HEK293 (cell line): ENCODE data around the gene APOL1.

Experiments used
- CTCF ChIA-PET: fragments of 350-600 bp; formaldehyde crosslinking; extraction: SDS; loops from one replicate; lab custom pipeline; 2021; ENCODE audit warnings: antibody characterized with exemption; lab: Yijun Ruan, JAX
- POLR2A ChIA-PET: fragments of 300-600 bp; formaldehyde crosslinking; extraction: SDS; loops from one replicate; lab custom pipeline; 2020; ENCODE audit warnings: antibody characterized with exemption, inconsistent platforms; lab: Yijun Ruan, JAX
- H3K27ac ChIP-seq: fragments of 200-500 bp; sonication (Bioruptor generic); 2 replicates; pipeline ENCODE4 v1.5.1; 2014; ENCODE audit warnings: low read depth, low read length, control low read depth, inconsistent platforms; ENCODE audit errors: extremely low read depth
- H3K36me3 ChIP-seq, 2 experiments: fragments of 200-500 bp in 1 of 2; sonication (Bioruptor generic) in 1 of 2; 1 replicate in 1 of 2; 2 replicates in 1 of 2; pipeline ENCODE4 v1.5.1; 2014 to 2017; ENCODE audit warnings: inconsistent platforms in 2 of 2, low read length in 2 of 2; ENCODE audit not compliant: control insufficient read depth in 2 of 2, insufficient read depth in 1 of 2
- H3K4me1 ChIP-seq: fragments of 200-500 bp; sonication (Bioruptor generic); 2 replicates; pipeline ENCODE4 v1.5.1; 2014; ENCODE audit warnings: mild to moderate bottlenecking, low read length, inconsistent platforms; ENCODE audit not compliant: control insufficient read depth, insufficient read depth
- H3K4me3 ChIP-seq: 2 replicates; pipeline ENCODE4 v1.5.1; 2011; ENCODE audit warnings: low read depth, mild to moderate bottlenecking, control low read depth, low read length, moderate library complexity
- H3K9me3 ChIP-seq: fragments of 200-500 bp; sonication (Bioruptor generic); 2 replicates; pipeline ENCODE4 v1.5.1; 2014; ENCODE audit warnings: low read depth, low read length, inconsistent platforms; ENCODE audit not compliant: control insufficient read depth, insufficient read depth
- EGR2 ChIP-seq: fragments of 450-650 bp; formaldehyde crosslinking; IDR thresholded peaks from 2 replicates; pipeline ENCODE4 v1.5.1; 2016; ENCODE audit warnings: low read depth, missing biosample characterization, missing genetic modification characterization
- IKZF3 ChIP-seq: fragments of 450-650 bp; IDR thresholded peaks from 2 replicates; pipeline ENCODE4 v1.5.0; 2018; ENCODE audit warnings: missing biosample characterization, mild to moderate bottlenecking, missing genetic modification characterization, moderate library complexity
- OVOL3 ChIP-seq: fragments of 450-650 bp; formaldehyde crosslinking; IDR thresholded peaks from 2 replicates; pipeline ENCODE4 v1.5.1; 2016; ENCODE audit warnings: missing biosample characterization, missing genetic modification characterization
- PATZ1 ChIP-seq: fragments of 450-650 bp; formaldehyde crosslinking; IDR thresholded peaks from 2 replicates; pipeline ENCODE4 v1.5.1; 2016; ENCODE audit warnings: missing biosample characterization, missing genetic modification characterization
- YY2 ChIP-seq: fragments of 450-650 bp; formaldehyde crosslinking; IDR thresholded peaks from 2 replicates; pipeline ENCODE4 v1.5.1; 2016; ENCODE audit warnings: missing biosample characterization, missing genetic modification characterization
- ZBTB1 ChIP-seq: fragments of 450-650 bp; formaldehyde crosslinking; IDR thresholded peaks from 2 replicates; pipeline ENCODE4 v1.5.1; 2016; ENCODE audit warnings: missing biosample characterization, missing genetic modification characterization
- ZBTB17 ChIP-seq: fragments of 450-650 bp; formaldehyde crosslinking; IDR thresholded peaks from 2 replicates; pipeline ENCODE4 v1.5.1; 2016; ENCODE audit warnings: missing biosample characterization, missing genetic modification characterization
- ZBTB26 ChIP-seq: fragments of 450-650 bp; formaldehyde crosslinking; optimal IDR thresholded peaks from 2 replicates; pipeline ENCODE3; 2016; ENCODE audit warnings: missing biosample characterization, mild to moderate bottlenecking, missing genetic modification characterization
- ZFHX2 ChIP-seq: fragments of 450-650 bp; formaldehyde crosslinking; conservative IDR thresholded peaks from 2 replicates; pipeline ENCODE4 v1.5.1; 2016; ENCODE audit warnings: missing biosample characterization, missing genetic modification characterization
- ZFP41 ChIP-seq: fragments of 450-650 bp; formaldehyde crosslinking; IDR thresholded peaks from 2 replicates; pipeline ENCODE4 v1.5.1; 2016; ENCODE audit warnings: missing biosample characterization, missing genetic modification characterization, borderline replicate concordance
- ZNF114 ChIP-seq: fragments of 450-650 bp; formaldehyde crosslinking; IDR thresholded peaks from 2 replicates; pipeline ENCODE4 v1.5.0; 2017; ENCODE audit warnings: missing biosample characterization, missing genetic modification characterization
- ZNF19 ChIP-seq: fragments of 450-650 bp; formaldehyde crosslinking; IDR thresholded peaks from 2 replicates; pipeline ENCODE4; 2016; ENCODE audit warnings: missing biosample characterization, missing genetic modification characterization, low read depth
- ZNF211 ChIP-seq: fragments of 450-650 bp; formaldehyde crosslinking; IDR thresholded peaks from 2 replicates; pipeline ENCODE4 v1.5.1; 2016; ENCODE audit warnings: low read depth, missing biosample characterization, missing genetic modification characterization
- ZNF266 ChIP-seq: fragments of 450-650 bp; formaldehyde crosslinking; IDR thresholded peaks from 2 replicates; pipeline ENCODE4 v1.5.1; 2016; ENCODE audit warnings: missing biosample characterization, missing genetic modification characterization, low read depth
- ZNF354C ChIP-seq: fragments of 450-650 bp; formaldehyde crosslinking; IDR thresholded peaks from 2 replicates; pipeline ENCODE4 v1.5.1; 2016; ENCODE audit warnings: missing biosample characterization, missing genetic modification characterization, low read depth, borderline replicate concordance
- ZNF433 ChIP-seq: fragments of 450-650 bp; formaldehyde crosslinking; IDR thresholded peaks from 2 replicates; pipeline ENCODE4 v1.5.1; 2016; ENCODE audit warnings: missing biosample characterization, missing genetic modification characterization, low read depth
- ZNF449 ChIP-seq: fragments of 450-650 bp; formaldehyde crosslinking; IDR thresholded peaks from 2 replicates; pipeline ENCODE4 v1.5.1; 2017; ENCODE audit warnings: missing biosample characterization, mild to moderate bottlenecking, missing genetic modification characterization, moderate library complexity
- ZNF692 ChIP-seq: fragments of 450-650 bp; formaldehyde crosslinking; IDR thresholded peaks from 2 replicates; pipeline ENCODE4 v1.5.1; 2016; ENCODE audit warnings: missing biosample characterization, missing genetic modification characterization
- ZNF768 ChIP-seq: fragments of 450-650 bp; formaldehyde crosslinking; IDR thresholded peaks from 2 replicates; pipeline ENCODE4 v1.5.1; 2018; ENCODE audit warnings: missing biosample characterization, mild to moderate bottlenecking, missing genetic modification characterization
- ZSCAN30 ChIP-seq: fragments of 450-650 bp; IDR thresholded peaks from 2 replicates; pipeline ENCODE4 v1.5.1; 2018; ENCODE audit warnings: missing biosample characterization, mild to moderate bottlenecking, missing genetic modification characterization, moderate library complexity
- TF ChIP-seq, protein P1 (sequence below): fragments of 450-650 bp; IDR thresholded peaks from 2 replicates; pipeline ENCODE4 v1.5.1; 2018; ENCODE audit warnings: missing biosample characterization, missing genetic modification characterization

Gene APOL1

GRCh38 chr22:36281781-36282327 lies 28.9 kb downstream of the APOL1 start:
- ChIA-PET CTCF (interaction anchor here (0.7 to 1.3 kb wide), 3 partner anchors 30 to 205 kb away, joined by 3 to 5 read pairs (median 4); no protein-coding TSS in a partner anchor), POLR2A (no interaction called here)
- H3K36me3 ChIP-seq = peaks cover 30 to 67% of the 10 kb centered on the region in 2 experiments
- H3K27ac ChIP-seq = no peak overlapping the region
- H3K4me3 ChIP-seq = no peak overlapping the region
- H3K4me1 ChIP-seq = no peaks in the 10 kb centered on the region
- TF ChIP-seq ZBTB1 (no peak), ZFHX2 (tag by site-specific recombination) (0 out of 2 replicates have a peak, but pooled peaks have one; percentile 13), ZBTB17 (tag by site-specific recombination) (no peak), EGR2 (peak; percentile 49; the same call in 1 of the 2 replicates), ZFP41 (tag by site-specific recombination) (no peak), ZNF266 (tag by site-specific recombination) (no peak)
- no peaks in the 10 kb centered on the region for H3K9me3 ChIP-seq

- no peak overlapping the region for H3K27ac ChIP-seq
- H3K36me3 ChIP-seq = peaks cover 31 to 71% of the 10 kb centered on the region in 2 experiments
- TF ChIP-seq, protein P1, sequence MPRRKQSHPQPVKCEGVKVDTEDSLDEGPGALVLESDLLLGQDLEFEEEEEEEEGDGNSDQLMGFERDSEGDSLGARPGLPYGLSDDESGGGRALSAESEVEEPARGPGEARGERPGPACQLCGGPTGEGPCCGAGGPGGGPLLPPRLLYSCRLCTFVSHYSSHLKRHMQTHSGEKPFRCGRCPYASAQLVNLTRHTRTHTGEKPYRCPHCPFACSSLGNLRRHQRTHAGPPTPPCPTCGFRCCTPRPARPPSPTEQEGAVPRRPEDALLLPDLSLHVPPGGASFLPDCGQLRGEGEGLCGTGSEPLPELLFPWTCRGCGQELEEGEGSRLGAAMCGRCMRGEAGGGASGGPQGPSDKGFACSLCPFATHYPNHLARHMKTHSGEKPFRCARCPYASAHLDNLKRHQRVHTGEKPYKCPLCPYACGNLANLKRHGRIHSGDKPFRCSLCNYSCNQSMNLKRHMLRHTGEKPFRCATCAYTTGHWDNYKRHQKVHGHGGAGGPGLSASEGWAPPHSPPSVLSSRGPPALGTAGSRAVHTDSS (tag by site-specific recombination) = no peak
- TF ChIP-seq ZNF211 (tag by site-specific recombination) = no peak
- no peak for TF ChIP-seq ZNF449
- no peak for TF ChIP-seq YY2 (tag by site-specific recombination)
- TF ChIP-seq EGR2 = no peak
- no peak for TF ChIP-seq ZNF19 (tag by site-specific recombination)
- no peak for TF ChIP-seq ZSCAN30 (tag by site-specific recombination)
- no peaks in the 10 kb centered on the region for H3K9me3 ChIP-seq
- CTCF ChIA-PET = interaction anchor here (0.7 kb wide), 1 partner anchor 216 kb away, joined by 3 read pairs; no protein-coding TSS in a partner anchor
- H3K4me3 ChIP-seq = no peak overlapping the region
- POLR2A ChIA-PET = no interaction called here
- no peaks in the 10 kb centered on the region for H3K4me1 ChIP-seq
Observed at GRCh38 chr22:36282328-36282831, 29.4 kb downstream of the APOL1 start.

GRCh38 chr22:36284171-36284571 lies 31.2 kb downstream of the APOL1 start:
- CTCF ChIA-PET = interaction anchor here (0.7 to 3.8 kb wide), 2 partner anchors 15 to 202 kb away, joined by 3 to 47 read pairs; no protein-coding TSS in a partner anchor
- Histone ChIP-seq H3K27ac (no peak overlapping the region), H3K9me3 (no peaks in the 10 kb centered on the region), H3K4me1 (no peaks in the 10 kb centered on the region), H3K4me3 (no peak overlapping the region), H3K36me3 (peaks cover 34 to 85% of the 10 kb centered on the region in 2 experiments)
- POLR2A ChIA-PET = no interaction called here
- TF ChIP-seq OVOL3 (tag by site-specific recombination) (no peak), ZNF433 (tag by site-specific recombination) (no peak), ZNF692 (tag by site-specific recombination) (no peak), PATZ1 (no peak), IKZF3 (tag by site-specific recombination) (no peak), ZNF768 (tag by site-specific recombination) (no peak), ZNF354C (tag by site-specific recombination) (no peak), ZNF114 (tag by site-specific recombination) (no peak), ZBTB26 (no peak), ZNF19 (tag by site-specific recombination) (no peak)
